DMS 273 treated with DMSO at 0.1 percent for 48 hours (cell line): Measurements from ENCODE around the gene MAP6.
A peak's percentile ranks its signal among the peaks of the same experiment; 100 is the strongest.
"Not testable (repeated sequence)": the region's sequence is repeated elsewhere in the genome, so short reads cannot be mapped to it uniquely, and the experiment has no call there.

ENCODE experiments used
- DNase-seq: peaks from one replicate; lab custom pipeline; 2025; lab: John Stamatoyannopoulos, UW

MAP6 gene

GRCh38 chr11:75668451-75669297 is at the start of gene MAP6:
Gene MAP6, minus strand, starts transcription at chr11:75669038. Its CDS starts 669 bp downstream, at chr11:75668369.
- DNase-seq, result no peak

- DNase-seq, result no peak
Observed at GRCh38 chr11:75717608-75718418, 49.0 kb upstream of the MAP6 start, which contains the start of gene MOGAT2. Gene MOGAT2, plus strand, starts transcription at chr11:75717838. Its CDS starts 51 bp downstream, at chr11:75717889.

GRCh38 chr11:75716659-75717058 is 47.8 kb upstream of the MAP6 start:
- DNase-seq, result no peak

- no peak for DNase-seq
Observed at GRCh38 chr11:75715688-75716087, 46.9 kb upstream of the MAP6 start.

- DNase-seq, result no peak
Observed at GRCh38 chr11:75714211-75714610, 45.4 kb upstream of the MAP6 start.

- DNase-seq, result peak; percentile 56
Observed at GRCh38 chr11:75706260-75706729, 37.5 kb upstream of the MAP6 start.

GRCh38 chr11:75705541-75705940 is 36.7 kb upstream of the MAP6 start:
- no peak for DNase-seq

- no peak for DNase-seq
Observed at GRCh38 chr11:75703695-75704237, 34.9 kb upstream of the MAP6 start.

- DNase-seq, result no peak
Observed at GRCh38 chr11:75700940-75701339, 32.1 kb upstream of the MAP6 start.

GRCh38 chr11:75697906-75698581 is 29.2 kb upstream of the MAP6 start:
- no peak for DNase-seq

GRCh38 chr11:75691804-75692203 is 23.0 kb upstream of the MAP6 start:
- DNase-seq, result no peak

- no peak for DNase-seq
Observed at GRCh38 chr11:75689863-75690609, 21.2 kb upstream of the MAP6 start.

- DNase-seq, result not testable (repeated sequence)
Observed at GRCh38 chr11:75683856-75684255, 15.0 kb upstream of the MAP6 start.

- DNase-seq, result no peak
Observed at GRCh38 chr11:75679566-75679965, 10.7 kb upstream of the MAP6 start.

GRCh38 chr11:75678620-75679259 is 9.9 kb upstream of the MAP6 start:
- no peak for DNase-seq

- no peak for DNase-seq
Observed at GRCh38 chr11:75677909-75678308, 9.1 kb upstream of the MAP6 start.

- no peak for DNase-seq
Observed at GRCh38 chr11:75677275-75677674, 8.4 kb upstream of the MAP6 start.

GRCh38 chr11:75673977-75674582 is 5.2 kb upstream of the MAP6 start:
- no peak for DNase-seq

- peak; percentile 8 for DNase-seq
Observed at GRCh38 chr11:75667831-75668450, 897 bp downstream of the MAP6 start.
